Diencephalon (tissue), 1 donor: ENCODE data around the gene CCNG2. TPM values are rescaled to one million over a fixed set of nuclear protein-coding genes. Genes with fewer than 3 reads are reported as not detected.

ENCODE experiments used
- small RNA-seq: library from RNA; depleted of rRNA; stranded (forward); fragments of <200 nt; gene quantifications from one replicate; pipeline ENCODE3, GENCODE V24; 2014
- total RNA-seq: library from RNA; depleted of rRNA; stranded (reverse); fragments of >200 nt; gene quantifications from one replicate; pipeline ENCODE4 v1.2.3, GENCODE V29; 2014

The CCNG2 gene, protein sequence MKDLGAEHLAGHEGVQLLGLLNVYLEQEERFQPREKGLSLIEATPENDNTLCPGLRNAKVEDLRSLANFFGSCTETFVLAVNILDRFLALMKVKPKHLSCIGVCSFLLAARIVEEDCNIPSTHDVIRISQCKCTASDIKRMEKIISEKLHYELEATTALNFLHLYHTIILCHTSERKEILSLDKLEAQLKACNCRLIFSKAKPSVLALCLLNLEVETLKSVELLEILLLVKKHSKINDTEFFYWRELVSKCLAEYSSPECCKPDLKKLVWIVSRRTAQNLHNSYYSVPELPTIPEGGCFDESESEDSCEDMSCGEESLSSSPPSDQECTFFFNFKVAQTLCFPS
- 58.6 TPM for total RNA-seq

GRCh38 chr4:77156912-77157858, at the start of gene CCNG2:
CCNG2 (plus strand) TSS chr4:77157207; CDS start chr4:77158533, 1,326 bp downstream.

Small RNA genes within 50 kb of the gene (small RNA-seq; reads per million reads assigned to genes)
- gene RNU6-1187P = not detected

Other genes starting within 250 kb of the CCNG2 start
- gene SEPTIN11, start 207.5 kb upstream of the CCNG2 start, total RNA-seq = 169 TPM
- 444 TPM for gene CCNI, start 81.2 kb upstream of the CCNG2 start, total RNA-seq